ENCODE data around the gene SPAG8. TPM values are rescaled to one million over a fixed set of nuclear protein-coding genes. Genes with fewer than 3 reads are reported as not detected.
A peak's percentile ranks its signal among the peaks of the same experiment; 100 is the strongest.

SPAG8 gene
- total RNA-seq, 2 donors from 2014 or later = 1.1 to 1.4 TPM

DNA sequence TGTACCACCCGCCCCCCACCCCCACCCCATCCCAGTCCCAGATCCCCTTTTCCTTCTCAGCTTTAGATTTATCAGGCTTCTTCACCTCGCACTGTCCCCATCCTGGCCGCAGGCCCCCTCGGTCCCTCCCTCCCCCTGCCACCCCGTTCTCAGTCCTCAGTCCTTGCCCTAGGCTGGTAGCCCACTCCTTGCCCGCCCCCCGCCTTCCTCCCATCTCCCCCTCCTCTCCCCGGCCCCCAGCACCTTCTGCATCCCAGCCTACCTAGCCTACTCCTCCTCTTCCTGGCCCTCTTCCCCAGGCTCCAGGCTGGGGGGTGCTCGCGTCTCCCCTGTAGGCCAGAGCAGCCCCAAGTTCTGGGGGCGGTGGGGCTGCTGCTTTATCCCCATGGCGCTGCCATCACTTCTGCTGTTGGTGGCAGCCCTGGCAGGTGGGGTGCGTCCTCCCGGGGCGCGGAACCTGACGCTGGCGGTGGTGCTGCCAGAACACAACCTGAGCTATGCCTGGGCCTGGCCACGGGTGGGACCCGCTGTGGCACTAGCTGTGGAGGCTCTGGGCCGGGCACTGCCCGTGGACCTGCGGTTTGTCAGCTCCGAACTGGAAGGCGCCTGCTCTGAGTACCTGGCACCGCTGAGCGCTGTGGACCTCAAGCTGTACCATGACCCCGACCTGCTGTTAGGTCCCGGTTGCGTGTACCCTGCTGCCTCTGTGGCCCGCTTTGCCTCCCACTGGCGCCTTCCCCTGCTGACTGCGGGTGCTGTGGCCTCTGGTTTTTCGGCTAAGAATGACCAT is 19.8 kb downstream of the SPAG8 start:
- Mint-ChIP-seq H3K36me3 (ENCODE audit: insufficient read depth in 2 of 2) (no peaks in the 10 kb centered on the region), H3K27ac (no peak overlapping the region), H3K9me3 (no peaks in the 10 kb centered on the region), H3K27me3 (ENCODE audit: low read depth) (no peaks in the 10 kb centered on the region), H3K4me1 (ENCODE audit: low read depth) (peaks cover 5% of the 10 kb centered on the region), H3K4me3 (no peak overlapping the region)
- no peak for DNase-seq
- no peak for ATAC-seq (replicated peaks in 1 of 2)

GRCh38 chr9:35791297-35791921 is 20.7 kb downstream of the SPAG8 start, which contains the start of gene NPR2:
Gene NPR2, plus strand, starts transcription at chr9:35791591. Its CDS starts 818 bp downstream, at chr9:35792409.
- H3K27ac Mint-ChIP-seq = no peak within 1 kb of the TSS
- DNase-seq (no peak), ATAC-seq (replicated peaks in 1 of 2) (no peak)
- no peaks in the 10 kb centered on the region for H3K4me1 Mint-ChIP-seq (ENCODE audit: low read depth)
- H3K9me3 Mint-ChIP-seq = no peaks in the 10 kb centered on the region
- no peaks in the 10 kb centered on the region for H3K27me3 Mint-ChIP-seq (ENCODE audit: low read depth)
- no peaks in the 10 kb centered on the region for H3K36me3 Mint-ChIP-seq (ENCODE audit: insufficient read depth in 2 of 2)
- no peak within 1 kb of the TSS for H3K4me3 Mint-ChIP-seq

GRCh38 chr9:35790385-35791296 is 21.4 kb downstream of the SPAG8 start:
- H3K4me3 Mint-ChIP-seq = no peak overlapping the region
- DNase-seq = peak; percentile 54 to 63
- ATAC-seq (replicated peaks in 1 of 2) = peak; percentile 82 to 84
- no peaks in the 10 kb centered on the region for H3K27me3 Mint-ChIP-seq (ENCODE audit: low read depth)
- H3K27ac Mint-ChIP-seq = no peak overlapping the region
- no peaks in the 10 kb centered on the region for H3K4me1 Mint-ChIP-seq (ENCODE audit: low read depth)
- no peaks in the 10 kb centered on the region for H3K9me3 Mint-ChIP-seq
- peaks cover 0 to 3% of the 10 kb centered on the region in 2 donors for H3K36me3 Mint-ChIP-seq (ENCODE audit: insufficient read depth in 2 of 2)

DNA sequence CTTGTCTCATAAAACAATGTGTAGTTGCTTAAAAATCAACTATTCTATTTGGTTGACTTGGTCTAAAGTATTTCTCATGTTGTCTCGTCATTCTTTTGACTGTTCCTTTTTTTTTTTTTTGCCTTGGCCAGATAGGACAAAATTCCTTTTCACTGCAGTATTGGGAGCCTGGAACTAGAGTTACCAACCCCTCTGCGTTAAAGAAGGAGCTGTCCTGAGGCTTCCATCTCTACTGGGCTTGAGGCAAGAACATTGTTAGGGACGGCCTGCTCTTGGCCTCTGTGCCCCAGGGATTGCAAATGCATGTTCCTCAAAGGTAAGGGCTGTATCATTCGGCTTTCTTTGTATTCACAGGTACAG is 22.1 kb downstream of the SPAG8 start:
- peak in 1 of 2 donors; percentile 19 for ATAC-seq (replicated peaks in 1 of 2)
- no peak for DNase-seq
- no peak overlapping the region for H3K27ac Mint-ChIP-seq
- H3K9me3 Mint-ChIP-seq = no peaks in the 10 kb centered on the region
- no peaks in the 10 kb centered on the region for H3K27me3 Mint-ChIP-seq (ENCODE audit: low read depth)
- H3K4me1 Mint-ChIP-seq (ENCODE audit: low read depth) = no peaks in the 10 kb centered on the region
- peaks cover 0 to 3% of the 10 kb centered on the region in 2 donors for H3K36me3 Mint-ChIP-seq (ENCODE audit: insufficient read depth in 2 of 2)
- H3K4me3 Mint-ChIP-seq = no peak overlapping the region

DNA sequence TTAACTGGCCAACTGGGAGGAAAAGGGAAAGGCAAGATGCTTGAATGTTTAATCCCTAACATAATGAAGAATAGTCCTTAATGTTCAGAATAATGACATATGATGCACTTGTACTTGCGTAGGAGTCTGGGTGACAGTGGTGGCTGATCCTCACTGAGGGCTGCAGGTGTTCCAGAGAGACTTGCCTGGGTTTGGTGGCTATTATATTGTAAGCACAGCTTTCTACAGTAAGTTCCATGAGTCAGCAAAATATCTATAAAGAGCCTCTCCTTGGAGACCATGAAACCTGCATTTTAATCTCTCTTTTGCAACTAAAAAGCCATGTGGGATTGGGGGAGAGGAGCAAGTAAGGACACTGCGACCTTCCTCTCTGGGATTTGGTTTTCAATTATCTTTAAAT is 22.5 kb downstream of the SPAG8 start:
- no peak for ATAC-seq (replicated peaks in 1 of 2)
- no peaks in the 10 kb centered on the region for H3K4me1 Mint-ChIP-seq (ENCODE audit: low read depth)
- H3K9me3 Mint-ChIP-seq = no peaks in the 10 kb centered on the region
- H3K36me3 Mint-ChIP-seq (ENCODE audit: insufficient read depth in 2 of 2) = peaks cover 0 to 3% of the 10 kb centered on the region in 2 donors
- DNase-seq = no peak
- H3K27ac Mint-ChIP-seq = no peak overlapping the region
- H3K4me3 Mint-ChIP-seq = no peak overlapping the region
- no peaks in the 10 kb centered on the region for H3K27me3 Mint-ChIP-seq (ENCODE audit: low read depth)

DNA sequence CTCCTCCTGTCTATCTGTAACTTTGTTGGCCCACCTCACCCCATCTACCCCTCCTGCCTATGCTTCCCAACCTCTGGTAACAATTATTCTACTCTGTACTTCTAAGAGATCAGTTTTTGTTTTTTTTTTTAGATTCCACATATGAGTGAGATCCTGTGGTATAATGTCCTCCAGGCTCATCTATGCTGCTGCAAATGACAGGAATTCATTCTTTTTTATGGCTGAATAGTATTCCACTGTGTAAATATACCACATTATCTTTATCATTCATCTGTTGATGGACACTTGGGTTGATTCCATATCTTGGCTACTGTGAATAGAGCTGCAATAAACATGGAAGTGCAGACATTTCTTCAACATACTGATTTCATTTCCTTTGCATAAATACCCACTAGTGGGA is 28.6 kb downstream of the SPAG8 start:
- Mint-ChIP-seq H3K9me3 (no peaks in the 10 kb centered on the region), H3K27me3 (ENCODE audit: low read depth) (no peaks in the 10 kb centered on the region), H3K4me3 (no peak overlapping the region), H3K36me3 (ENCODE audit: insufficient read depth in 2 of 2) (peaks cover 0 to 10% of the 10 kb centered on the region in 2 donors), H3K4me1 (ENCODE audit: low read depth) (no peaks in the 10 kb centered on the region), H3K27ac (no peak overlapping the region)
- DNase-seq (no peak), ATAC-seq (replicated peaks in 1 of 2) (no peak)

- ATAC-seq (replicated peaks in 1 of 2) (no peak), DNase-seq (no peak)
- H3K4me3 Mint-ChIP-seq = no peak overlapping the region
- H3K9me3 Mint-ChIP-seq = no peaks in the 10 kb centered on the region
- H3K4me1 Mint-ChIP-seq (ENCODE audit: low read depth) = no peaks in the 10 kb centered on the region
- no peak overlapping the region for H3K27ac Mint-ChIP-seq
- H3K36me3 Mint-ChIP-seq (ENCODE audit: insufficient read depth in 2 of 2) = peaks cover 0 to 7% of the 10 kb centered on the region in 2 donors
- H3K27me3 Mint-ChIP-seq (ENCODE audit: low read depth) = no peaks in the 10 kb centered on the region
Observed at GRCh38 chr9:35781066-35781465, 31.0 kb downstream of the SPAG8 start.

DNA sequence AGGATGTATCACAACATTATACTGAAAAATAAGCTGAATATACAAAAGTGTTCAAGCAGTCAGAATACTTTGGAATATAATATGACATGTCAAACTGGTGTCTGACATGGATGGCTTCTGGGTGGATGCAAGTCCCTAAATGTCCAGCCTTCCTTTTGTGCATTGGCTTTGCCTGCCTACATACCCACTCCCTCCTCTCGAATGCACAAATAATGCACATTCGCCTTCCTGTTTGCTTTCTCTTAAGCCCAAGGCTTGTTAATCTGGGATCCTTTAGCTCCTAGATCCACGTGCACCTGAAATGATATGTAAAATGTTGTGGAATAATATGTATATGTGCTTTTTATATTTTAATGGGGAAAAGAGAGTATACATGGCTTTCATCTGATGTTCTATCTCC is 33.6 kb downstream of the SPAG8 start:
- H3K9me3 Mint-ChIP-seq = no peaks in the 10 kb centered on the region
- DNase-seq (no peak), ATAC-seq (replicated peaks in 1 of 2) (no peak)
- no peak overlapping the region for H3K4me3 Mint-ChIP-seq
- no peak overlapping the region for H3K27ac Mint-ChIP-seq
- H3K4me1 Mint-ChIP-seq (ENCODE audit: low read depth) = no peaks in the 10 kb centered on the region
- no peaks in the 10 kb centered on the region for H3K27me3 Mint-ChIP-seq (ENCODE audit: low read depth)
- H3K36me3 Mint-ChIP-seq (ENCODE audit: insufficient read depth in 2 of 2) = peaks cover 0 to 5% of the 10 kb centered on the region in 2 donors

- Mint-ChIP-seq H3K27ac (no peak overlapping the region), H3K36me3 (ENCODE audit: insufficient read depth in 2 of 2) (peaks cover 0 to 2% of the 10 kb centered on the region in 2 donors), H3K9me3 (no peaks in the 10 kb centered on the region), H3K27me3 (ENCODE audit: low read depth) (no peaks in the 10 kb centered on the region), H3K4me1 (ENCODE audit: low read depth) (no peaks in the 10 kb centered on the region), H3K4me3 (no peak overlapping the region)
- DNase-seq = no peak
- ATAC-seq (replicated peaks in 1 of 2) = peak; percentile 31 to 44
Observed at GRCh38 chr9:35776018-35776417, 36.0 kb downstream of the SPAG8 start.

- H3K27ac Mint-ChIP-seq = no peak overlapping the region
- no peaks in the 10 kb centered on the region for H3K36me3 Mint-ChIP-seq (ENCODE audit: insufficient read depth in 2 of 2)
- H3K4me3 Mint-ChIP-seq = no peak overlapping the region
- DNase-seq (no peak), ATAC-seq (replicated peaks in 1 of 2) (no peak)
- H3K4me1 Mint-ChIP-seq (ENCODE audit: low read depth) = no peaks in the 10 kb centered on the region
- H3K27me3 Mint-ChIP-seq (ENCODE audit: low read depth) = no peaks in the 10 kb centered on the region
- no peaks in the 10 kb centered on the region for H3K9me3 Mint-ChIP-seq
Observed at GRCh38 chr9:35774907-35775635, 37.0 kb downstream of the SPAG8 start.

DNA sequence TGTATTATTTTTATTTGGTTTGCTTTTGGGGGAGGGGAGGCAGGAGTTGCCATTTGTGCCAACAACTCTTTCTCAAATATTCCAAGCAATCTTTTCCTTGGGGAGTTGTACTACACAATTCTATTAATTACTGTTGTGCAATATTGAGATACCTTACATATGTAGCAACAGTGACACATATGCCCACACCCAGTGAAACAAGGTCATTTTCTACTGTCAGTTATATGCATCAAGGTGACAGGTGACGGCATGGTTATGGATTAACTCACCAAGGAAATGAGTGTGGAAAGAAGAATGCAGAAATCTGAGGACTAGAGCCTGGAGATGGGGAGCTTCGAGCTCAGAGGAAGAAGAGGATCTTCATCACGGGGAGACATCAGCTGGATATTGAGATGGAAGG is 40.1 kb downstream of the SPAG8 start:
- H3K27me3 Mint-ChIP-seq (ENCODE audit: low read depth) = no peaks in the 10 kb centered on the region
- H3K4me1 Mint-ChIP-seq (ENCODE audit: low read depth) = no peaks in the 10 kb centered on the region
- H3K4me3 Mint-ChIP-seq = no peak overlapping the region
- DNase-seq = no peak
- H3K9me3 Mint-ChIP-seq = no peaks in the 10 kb centered on the region
- no peaks in the 10 kb centered on the region for H3K36me3 Mint-ChIP-seq (ENCODE audit: insufficient read depth in 2 of 2)
- no peak overlapping the region for H3K27ac Mint-ChIP-seq
- no peak for ATAC-seq (replicated peaks in 1 of 2)

- no peaks in the 10 kb centered on the region for H3K9me3 Mint-ChIP-seq
- H3K27ac Mint-ChIP-seq = no peak overlapping the region
- no peaks in the 10 kb centered on the region for H3K27me3 Mint-ChIP-seq (ENCODE audit: low read depth)
- no peak overlapping the region for H3K4me3 Mint-ChIP-seq
- DNase-seq (no peak), ATAC-seq (replicated peaks in 1 of 2) (no peak)
- H3K36me3 Mint-ChIP-seq (ENCODE audit: insufficient read depth in 2 of 2) = no peaks in the 10 kb centered on the region
- no peaks in the 10 kb centered on the region for H3K4me1 Mint-ChIP-seq (ENCODE audit: low read depth)
Observed at GRCh38 chr9:35771534-35771933, 40.5 kb downstream of the SPAG8 start.

Data from activated T-cell treated with anti-CD3 and anti-CD28 coated beads, Interleukin-2, amount 50 U/mL, for 72 hours (primary cell).